DLD1 (cell line): ENCODE measurements around the gene MTNR1A.
"Not testable (repeated sequence)": the region's sequence is repeated elsewhere in the genome, so short reads cannot be mapped to it uniquely, and the experiment has no call there.

ENCODE experiments used
- in situ Hi-C: cut with HindIII; loops from 2 replicates; pipeline ENCODE4 v1.10.0; 2017; ENCODE audit warnings: low sequenced_read_pairs

The MTNR1A gene

GRCh38 chr4:186566068-186566467 lies 10.7 kb upstream of the MTNR1A start:
- in situ Hi-C loops: no loop called here

DNA sequence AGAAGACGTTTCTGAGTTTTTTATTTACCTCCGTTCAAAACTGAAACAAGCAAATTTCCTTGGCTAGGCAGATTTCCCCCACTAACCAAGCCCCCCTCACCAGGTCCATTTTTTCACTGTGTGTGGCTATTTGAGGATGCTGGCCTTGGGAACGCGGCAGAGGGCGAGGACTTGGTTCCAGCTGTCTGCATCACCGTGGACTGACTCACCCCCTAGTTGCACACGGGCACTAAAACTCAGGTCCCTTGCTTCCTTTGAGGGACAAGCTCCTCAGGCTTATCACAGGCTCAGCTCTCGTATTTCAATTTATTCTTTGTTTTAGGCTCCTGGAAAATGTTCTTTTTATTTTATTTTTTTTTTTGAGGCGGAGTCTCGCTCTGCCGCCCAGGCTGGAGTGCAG lies 8.4 kb upstream of the MTNR1A start:
- in situ Hi-C loops: no loop called here

DNA sequence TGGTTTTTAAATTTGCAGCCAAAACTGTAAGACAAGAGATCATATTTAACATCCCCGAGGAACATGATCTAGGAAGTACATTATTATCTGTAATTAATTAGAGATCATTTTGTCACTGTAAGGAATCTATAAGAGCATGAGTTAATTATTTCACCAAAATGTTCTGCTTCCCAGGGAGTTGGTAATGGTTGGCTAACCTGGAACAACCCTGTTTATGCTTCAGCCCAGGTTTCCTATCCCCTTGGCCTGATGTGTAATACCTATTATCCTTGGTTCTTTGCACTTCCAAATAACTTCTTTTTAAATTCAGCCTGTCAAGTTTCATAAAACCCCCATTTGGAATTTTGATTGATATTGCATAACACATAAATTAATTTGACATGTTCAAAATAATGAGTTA lies 6.4 kb upstream of the MTNR1A start:
- in situ Hi-C loops: no loop called here

GRCh38 chr4:186560647-186561046 lies 5.3 kb upstream of the MTNR1A start:
- in situ Hi-C loops: no loop called here

GRCh38 chr4:186557486-186557885 lies 2.1 kb upstream of the MTNR1A start:
- in situ Hi-C loops: loop anchor here (10.0 kb wide), 1 partner anchor 123 kb away; no protein-coding TSS in a partner anchor

- in situ Hi-C loops: loop anchor here (10.0 kb wide), 1 partner anchor 122 kb away; no protein-coding TSS in a partner anchor
These were observed 1.7 kb upstream of the MTNR1A start for GRCh38 chr4:186557061-186557460.

GRCh38 chr4:186554539-186554913 lies 841 bp downstream of the MTNR1A start:
- in situ Hi-C loops: loop anchor here (10.0 kb wide), 1 partner anchor 120 kb away; no protein-coding TSS in a partner anchor

DNA sequence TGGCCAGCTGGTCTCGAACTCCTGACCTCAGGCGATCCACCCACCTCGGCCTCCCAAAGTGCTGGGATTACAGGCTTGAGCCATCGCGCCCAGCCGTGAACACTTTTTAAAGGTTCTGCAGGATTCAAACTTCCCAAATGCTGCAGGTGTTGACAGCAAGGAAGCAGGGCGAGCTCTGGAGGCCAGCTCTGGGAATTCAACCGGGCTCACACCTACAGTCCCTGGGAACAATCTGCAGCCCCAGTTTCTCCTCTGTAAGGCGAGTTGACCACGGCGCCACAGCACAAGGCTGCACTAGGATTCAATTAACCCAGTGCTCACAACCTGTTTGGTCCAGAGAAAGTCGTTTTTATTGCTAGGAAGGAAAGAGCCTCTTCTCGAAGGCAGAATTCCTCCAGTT lies 1.6 kb downstream of the MTNR1A start:
- in situ Hi-C loops: loop anchor here (10.0 kb wide), 1 partner anchor 119 kb away; no protein-coding TSS in a partner anchor

GRCh38 chr4:186551849-186552248 lies 3.5 kb downstream of the MTNR1A start:
- in situ Hi-C loops: loop anchor here (10.0 kb wide), 1 partner anchor 117 kb away; no protein-coding TSS in a partner anchor

DNA sequence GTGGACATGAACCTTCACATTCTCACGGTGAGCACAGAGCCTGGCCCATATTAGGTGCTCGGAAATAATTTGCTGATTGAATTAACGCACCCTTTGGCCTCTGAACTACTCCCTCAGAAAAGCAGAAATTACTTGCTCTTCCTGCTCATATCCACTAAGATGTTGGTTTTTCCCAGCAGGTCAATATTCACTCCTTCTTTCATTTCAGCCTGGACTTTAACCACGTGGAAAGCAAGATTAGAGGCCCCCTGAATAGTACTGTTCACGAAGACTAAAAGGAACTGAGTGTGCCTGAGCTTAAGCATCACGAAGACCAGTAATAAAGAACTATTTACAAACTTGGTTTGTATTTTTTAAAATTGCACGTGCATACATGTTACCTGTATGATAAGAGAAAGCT lies 9.9 kb downstream of the MTNR1A start:
- in situ Hi-C loops: no loop called here

DNA sequence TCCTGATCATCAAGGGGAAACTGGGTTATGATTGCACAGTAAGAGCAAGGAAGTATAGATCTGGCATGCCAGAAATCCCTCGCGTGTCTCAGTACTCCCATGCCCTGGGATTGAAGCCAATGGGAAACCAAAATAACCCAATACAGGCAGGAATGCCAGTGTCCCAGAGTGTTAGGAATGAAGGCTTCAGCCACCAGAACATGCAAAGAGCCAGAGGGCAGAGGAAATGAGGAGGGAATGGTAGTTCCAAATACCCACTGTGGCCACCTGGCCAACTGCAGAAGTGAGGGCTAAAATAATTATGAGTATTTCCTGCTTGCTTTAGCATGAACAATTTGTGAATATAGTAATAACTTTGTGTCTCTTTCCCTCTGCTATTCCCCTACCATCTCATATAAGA lies 12.2 kb downstream of the MTNR1A start:
- in situ Hi-C loops: no loop called here

- in situ Hi-C loops: no loop called here
These were observed 13.6 kb downstream of the MTNR1A start for GRCh38 chr4:186541801-186542200.

GRCh38 chr4:186537843-186538521 lies 17.4 kb downstream of the MTNR1A start:
- in situ Hi-C loops: no loop called here

GRCh38 chr4:186536285-186536684 lies 19.1 kb downstream of the MTNR1A start:
- in situ Hi-C loops: no loop called here

- in situ Hi-C loops: no loop called here
These were observed 21.3 kb downstream of the MTNR1A start for GRCh38 chr4:186534056-186534455.

GRCh38 chr4:186523927-186524326 lies 31.4 kb downstream of the MTNR1A start:
- in situ Hi-C loops: not testable (repeated sequence)

GRCh38 chr4:186516287-186516686 lies 39.1 kb downstream of the MTNR1A start:
- in situ Hi-C loops: no loop called here

DNA sequence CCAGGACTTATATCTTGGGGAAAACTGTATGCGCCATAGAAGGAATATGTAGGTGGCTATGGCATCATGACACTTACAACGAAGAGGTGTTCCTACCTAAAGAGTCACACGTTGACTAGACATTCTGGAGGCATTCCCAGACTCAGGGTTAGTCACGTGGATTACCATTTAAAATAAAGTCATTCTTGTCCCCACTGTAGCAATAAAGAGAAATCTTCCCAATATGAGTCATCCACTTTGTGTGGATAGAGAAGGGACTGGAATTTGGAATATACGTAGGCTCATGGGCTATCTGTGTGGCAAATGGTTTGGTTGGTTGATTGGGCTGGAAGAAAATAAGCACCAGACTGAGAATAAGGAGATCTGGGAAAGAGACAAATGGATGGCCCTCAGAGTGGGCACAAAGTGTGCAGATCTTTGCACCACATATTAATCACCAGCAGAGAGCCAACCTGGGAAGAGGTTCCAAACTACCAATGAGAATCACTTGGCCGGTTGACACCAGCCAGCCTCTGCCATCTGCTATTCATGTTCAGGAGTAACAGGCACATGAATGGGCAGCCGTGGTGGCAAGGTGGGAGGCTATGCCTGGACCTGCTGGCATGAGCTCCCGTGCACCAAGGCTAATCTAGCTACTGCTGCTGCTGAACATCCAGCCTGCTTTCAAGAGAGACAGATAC lies 41.0 kb downstream of the MTNR1A start:
- in situ Hi-C loops: no loop called here

- in situ Hi-C loops: not testable (repeated sequence)
These were observed 50.6 kb downstream of the MTNR1A start for GRCh38 chr4:186504771-186505170.

DNA sequence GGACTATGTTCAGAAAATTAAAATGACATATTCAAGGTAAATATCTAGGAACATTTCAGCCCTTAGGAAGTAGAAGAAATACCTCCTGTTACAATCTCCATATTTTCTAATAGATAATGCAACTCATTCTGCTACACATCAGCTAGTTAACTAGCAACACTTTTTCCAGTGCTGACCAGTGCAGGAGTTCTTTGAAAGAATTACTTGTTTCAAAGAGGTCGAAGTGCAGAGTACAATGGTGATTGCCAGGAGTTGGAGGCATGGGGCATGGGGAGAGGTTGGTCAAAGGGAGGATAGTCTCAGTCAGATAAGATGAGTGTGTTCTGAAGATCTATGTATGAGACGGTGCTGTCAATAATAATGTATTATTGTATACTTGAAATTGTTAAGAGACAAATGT lies 53.1 kb downstream of the MTNR1A start:
- in situ Hi-C loops: no loop called here

DNA sequence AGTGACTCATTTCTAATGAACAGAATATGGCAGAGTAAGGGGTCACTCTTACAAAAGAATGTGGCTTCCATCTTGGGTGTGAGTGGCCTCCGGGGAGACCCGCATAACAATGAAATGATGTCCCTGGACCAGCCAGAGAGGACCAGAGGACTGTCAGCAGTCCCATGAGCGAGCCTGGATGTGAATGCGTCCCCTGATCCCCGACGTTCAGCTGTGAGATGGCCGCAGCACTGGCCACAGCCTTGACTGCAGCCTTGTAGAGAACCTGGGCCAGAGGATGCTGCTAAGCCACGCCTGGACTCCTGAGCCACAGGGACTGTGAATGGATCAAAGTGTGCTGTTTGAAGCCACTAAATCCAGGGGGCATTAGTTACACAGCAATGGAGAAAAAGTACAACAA lies 53.8 kb downstream of the MTNR1A start:
- in situ Hi-C loops: no loop called here

- in situ Hi-C loops: no loop called here
These were observed 54.6 kb downstream of the MTNR1A start for GRCh38 chr4:186500721-186501304.
